HCT116 (cell line): ENCODE data around the gene DPYSL4. TPM values are rescaled to one million over a fixed set of nuclear protein-coding genes. Genes with fewer than 3 reads are reported as not detected.

ENCODE experiments used
- ATAC-seq: fragments of 200-7000 bp; cut with Tn5 transposase; 2 replicates; pipeline ENCODE4 v1.9.1; 2020; ENCODE audit warnings: mild to moderate bottlenecking, moderate library complexity
- BruUV-seq: library from RNA; stranded (reverse); fragments of 400-500 nt; replicated peaks from 2 replicates; lab custom pipeline; 2021; lab: Mats Ljungman, UMichigan
- CTCF ChIA-PET: fragments of 300-600 bp; sonication (Branson Sonifier 250); formaldehyde crosslinking; loops from one replicate; lab custom pipeline; 2021; ENCODE audit warnings: antibody characterized with exemption; lab: Charles Lee
- POLR2A ChIA-PET: fragments of 300-600, 350-600 bp; sonication (Branson Sonifier 250); formaldehyde crosslinking; loops from one replicate; lab custom pipeline; 2021; ENCODE audit warnings: antibody characterized with exemption; lab: Charles Lee
- RAD21 ChIA-PET, 2 experiments: fragments of 300-600 bp; sonication (Branson Sonifier 250); formaldehyde crosslinking; loops; one replicate each; lab custom pipeline; 2023; ENCODE audit warnings: low total read pairs in 2 of 2; ENCODE audit not compliant: uncharacterized antibody in 2 of 2, unreplicated experiment in 2 of 2, low non-redundant PET in 1 of 2; lab: Charles Lee
- DNase-seq: peaks from one replicate; pipeline ENCODE4 v3.0.0-alpha.2; 2010; ENCODE audit warnings: low read depth, low spot score
- H2AFZ ChIP-seq: fragments of 200-600 bp; shearing (Covaris generic), sonication (generic); 2 replicates; pipeline ENCODE4 v1.6.1; 2017; ENCODE audit warnings: low read depth, mixed run types, mixed read lengths, antibody characterized with exemption, low read length; ENCODE audit not compliant: poor library complexity, severe bottlenecking
- H3K27ac ChIP-seq: 2 replicates; pipeline ENCODE4 v1.5.1; 2012; ENCODE audit warnings: low read depth, low read length
- H3K27me3 ChIP-seq: fragments of 200-600 bp; sonication (generic); 2 replicates; pipeline ENCODE4 v1.6.1; 2016; ENCODE audit warnings: mixed run types, low read length, mixed read lengths; ENCODE audit not compliant: insufficient read depth
- H3K36me3 ChIP-seq, 2 experiments: fragments of 200-500 bp in 1 of 2; fragments of 200-600 bp in 1 of 2; sonication (Bioruptor generic) in 1 of 2; sonication (generic) in 1 of 2; 2 replicates each; pipeline versions ENCODE4 v1.5.1 to v1.6.1; 2014 to 2016; ENCODE audit warnings: low read length in 2 of 2, inconsistent platforms in 1 of 2, mixed read lengths in 1 of 2, mixed run types in 1 of 2; ENCODE audit not compliant: insufficient read depth in 2 of 2, control insufficient read depth in 1 of 2
- H3K4me1 ChIP-seq, 2 experiments: fragments of 200-600 bp in 1 of 2; sonication (generic) in 1 of 2; 2 replicates each; pipeline versions ENCODE4 v1.5.1 to v1.6.1; 2012 to 2017; ENCODE audit warnings: low read length in 2 of 2, inconsistent platforms in 1 of 2, mild to moderate bottlenecking in 1 of 2, mixed read lengths in 1 of 2, mixed run types in 1 of 2, moderate library complexity in 1 of 2; ENCODE audit not compliant: insufficient read depth in 2 of 2, control insufficient read depth in 1 of 2
- H3K4me2 ChIP-seq: fragments of 200-600 bp; sonication (generic); 2 replicates; pipeline ENCODE4 v1.6.1; 2017; ENCODE audit warnings: mixed run types, low read length, mixed read lengths
- H3K4me3 ChIP-seq, 2 experiments: fragments of 200-600 bp in 1 of 2; sonication (generic) in 1 of 2; replicated peaks in 1 of 2; 2 replicates each; pipeline ENCODE4 v1.5.1; 2011 to 2016; ENCODE audit warnings: low read length in 2 of 2, control low read depth in 1 of 2, low read depth in 1 of 2, mild to moderate bottlenecking in 1 of 2, mixed read lengths in 1 of 2, mixed run types in 1 of 2
- H3K79me2 ChIP-seq: fragments of 200-600 bp; sonication (generic); 2 replicates; pipeline ENCODE4 v1.6.1; 2017; ENCODE audit warnings: mild to moderate bottlenecking, mixed run types, low read length, moderate library complexity, mixed read lengths; ENCODE audit not compliant: insufficient read depth
- H3K9ac ChIP-seq: fragments of 200-600 bp; sonication (generic); 2 replicates; pipeline ENCODE4 v1.6.1; 2016; ENCODE audit warnings: low read length, mixed read lengths
- H3K9me2 ChIP-seq: fragments of 200-600 bp; sonication (generic), shearing (Covaris generic); 2 replicates; pipeline ENCODE4 v1.6.1; 2017; ENCODE audit warnings: mixed run types, mild to moderate bottlenecking, moderate library complexity; ENCODE audit not compliant: insufficient read depth
- H3K9me3 ChIP-seq, 2 experiments: fragments of 200-500 bp in 1 of 2; fragments of 200-600 bp in 1 of 2; sonication (Bioruptor generic) in 1 of 2; sonication (generic) in 1 of 2; 2 replicates each; pipeline ENCODE4 v1.6.1; 2014 to 2017; ENCODE audit warnings: low read length in 2 of 2, mixed read lengths in 2 of 2, inconsistent platforms in 1 of 2, low read depth in 1 of 2, mild to moderate bottlenecking in 1 of 2, mixed run types in 1 of 2, moderate library complexity in 1 of 2; ENCODE audit not compliant: control insufficient read depth in 1 of 2, insufficient read depth in 1 of 2
- H4K20me1 ChIP-seq: fragments of 200-600 bp; sonication (generic), shearing (Covaris generic); 2 replicates; pipeline ENCODE4 v1.6.1; 2017; ENCODE audit warnings: mixed run types, mild to moderate bottlenecking, moderate library complexity; ENCODE audit not compliant: insufficient read depth
- CEBPB ChIP-seq: IDR thresholded peaks from 2 replicates; pipeline ENCODE4 v1.6.1; 2012; ENCODE audit warnings: low read depth
- ELF1 ChIP-seq: IDR thresholded peaks from 2 replicates; pipeline ENCODE4 v1.6.1; 2012; ENCODE audit warnings: low read depth, borderline replicate concordance
- EZH2 ChIP-seq: fragments of 200-600 bp; sonication (generic); IDR thresholded peaks from 2 replicates; pipeline ENCODE4 v1.6.1; 2017; ENCODE audit warnings: antibody characterized with exemption, mixed run types
- EZH2phosphoT487 ChIP-seq: fragments of 200-600 bp; IDR thresholded peaks from 2 replicates; pipeline ENCODE4 v1.6.1; 2018; ENCODE audit warnings: antibody characterized with exemption, borderline replicate concordance
- FOSL1 ChIP-seq: IDR thresholded peaks from 2 replicates; pipeline ENCODE4 v1.6.1; 2012; ENCODE audit warnings: low read depth
- JUND ChIP-seq: IDR thresholded peaks from 2 replicates; pipeline ENCODE4 v1.6.1; 2012
- POLR2AphosphoS5 ChIP-seq: IDR thresholded peaks from 2 replicates; pipeline ENCODE4 v1.6.1; 2011; ENCODE audit warnings: mild to moderate bottlenecking, low read depth, low read length, moderate library complexity
- RAD21 ChIP-seq: IDR thresholded peaks from 2 replicates; pipeline ENCODE4 v1.6.1; 2012; ENCODE audit warnings: low read depth, mild to moderate bottlenecking
- SRF ChIP-seq: IDR thresholded peaks from 2 replicates; pipeline ENCODE4 v1.6.1; 2012; ENCODE audit warnings: low read depth
- ZFX ChIP-seq: fragments of 450-650 bp; IDR thresholded peaks from 2 replicates; pipeline ENCODE4 v1.6.1; 2017
- intact Hi-C: fragments of 100-400 bp; cut with micrococcal nuclease; formaldehyde crosslinking; loops from 2 replicates; pipeline ENCODE4 v1.10.0; 2022
- total RNA-seq: library from RNA; stranded (reverse); gene quantifications from one replicate; pipeline ENCODE4 v1.2.1, GENCODE V29; 2021; ENCODE audit not compliant: unreplicated experiment
- TF ChIP-seq, protein P1 (sequence below): IDR thresholded peaks from 2 replicates; pipeline ENCODE4 v1.6.1; 2011; ENCODE audit warnings: mild to moderate bottlenecking, low read length, moderate library complexity; ENCODE audit not compliant: insufficient replicate concordance; ENCODE audit errors: extremely low read depth
- TF ChIP-seq, protein P2 (sequence below): IDR thresholded peaks from 2 replicates; pipeline ENCODE4 v1.6.1; 2012; ENCODE audit warnings: low read depth

Gene DPYSL4
- total RNA-seq, 1 experiment from 2014 or later = 5.4 TPM

DNA sequence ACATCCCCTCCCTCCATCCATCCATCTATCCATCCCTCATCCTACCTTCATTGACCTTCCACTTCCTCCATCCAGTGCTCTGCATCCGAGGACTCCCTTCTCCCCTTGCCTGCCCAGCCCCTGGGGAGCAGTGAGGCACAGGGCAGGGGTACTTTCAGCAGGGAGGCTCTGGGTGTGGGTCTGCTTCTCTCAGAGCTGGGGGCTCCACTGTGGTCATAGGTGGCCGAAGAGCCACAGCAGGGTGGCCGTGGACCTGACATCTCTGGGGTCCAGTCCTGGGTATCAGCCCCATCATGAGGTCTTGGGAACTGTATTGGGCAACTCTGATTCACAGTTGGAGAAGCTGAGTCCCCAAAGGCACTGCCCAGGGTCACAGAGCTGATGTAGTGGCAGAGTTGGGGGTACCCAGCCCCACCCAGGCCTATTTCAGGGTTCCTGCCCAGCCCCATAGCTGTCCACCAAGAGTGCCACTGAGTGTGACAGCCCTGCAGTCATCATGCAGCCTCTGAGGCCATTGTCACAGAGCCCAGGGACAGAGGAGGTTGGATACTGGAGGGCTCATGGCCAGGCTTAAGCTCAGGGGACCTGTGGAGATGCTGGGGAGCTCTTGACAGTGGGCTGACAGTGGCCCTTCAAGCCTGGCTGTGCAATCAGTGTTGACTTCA lies 35.3 kb upstream of the DPYSL4 start:
- Histone ChIP-seq H3K9me2 (no peaks in the 10 kb centered on the region), H4K20me1 (no peaks in the 10 kb centered on the region), H3K4me3 (no peak overlapping the region), H3K4me2 (no peak overlapping the region), H3K27ac (no peak overlapping the region)
- RAD21 ChIA-PET = no interaction called here
- no peak for TF ChIP-seq EZH2phosphoT487
- TF ChIP-seq FOSL1 = no peak
- no peak for TF ChIP-seq CEBPB
- no peak for TF ChIP-seq ZFX
- TF ChIP-seq RAD21 = no peak
- no peak for TF ChIP-seq ELF1
- TF ChIP-seq, protein P1, sequence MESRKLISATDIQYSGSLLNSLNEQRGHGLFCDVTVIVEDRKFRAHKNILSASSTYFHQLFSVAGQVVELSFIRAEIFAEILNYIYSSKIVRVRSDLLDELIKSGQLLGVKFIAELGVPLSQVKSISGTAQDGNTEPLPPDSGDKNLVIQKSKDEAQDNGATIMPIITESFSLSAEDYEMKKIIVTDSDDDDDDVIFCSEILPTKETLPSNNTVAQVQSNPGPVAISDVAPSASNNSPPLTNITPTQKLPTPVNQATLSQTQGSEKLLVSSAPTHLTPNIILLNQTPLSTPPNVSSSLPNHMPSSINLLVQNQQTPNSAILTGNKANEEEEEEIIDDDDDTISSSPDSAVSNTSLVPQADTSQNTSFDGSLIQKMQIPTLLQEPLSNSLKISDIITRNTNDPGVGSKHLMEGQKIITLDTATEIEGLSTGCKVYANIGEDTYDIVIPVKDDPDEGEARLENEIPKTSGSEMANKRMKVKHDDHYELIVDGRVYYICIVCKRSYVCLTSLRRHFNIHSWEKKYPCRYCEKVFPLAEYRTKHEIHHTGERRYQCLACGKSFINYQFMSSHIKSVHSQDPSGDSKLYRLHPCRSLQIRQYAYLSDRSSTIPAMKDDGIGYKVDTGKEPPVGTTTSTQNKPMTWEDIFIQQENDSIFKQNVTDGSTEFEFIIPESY = no peak
- TF ChIP-seq, protein P2, sequence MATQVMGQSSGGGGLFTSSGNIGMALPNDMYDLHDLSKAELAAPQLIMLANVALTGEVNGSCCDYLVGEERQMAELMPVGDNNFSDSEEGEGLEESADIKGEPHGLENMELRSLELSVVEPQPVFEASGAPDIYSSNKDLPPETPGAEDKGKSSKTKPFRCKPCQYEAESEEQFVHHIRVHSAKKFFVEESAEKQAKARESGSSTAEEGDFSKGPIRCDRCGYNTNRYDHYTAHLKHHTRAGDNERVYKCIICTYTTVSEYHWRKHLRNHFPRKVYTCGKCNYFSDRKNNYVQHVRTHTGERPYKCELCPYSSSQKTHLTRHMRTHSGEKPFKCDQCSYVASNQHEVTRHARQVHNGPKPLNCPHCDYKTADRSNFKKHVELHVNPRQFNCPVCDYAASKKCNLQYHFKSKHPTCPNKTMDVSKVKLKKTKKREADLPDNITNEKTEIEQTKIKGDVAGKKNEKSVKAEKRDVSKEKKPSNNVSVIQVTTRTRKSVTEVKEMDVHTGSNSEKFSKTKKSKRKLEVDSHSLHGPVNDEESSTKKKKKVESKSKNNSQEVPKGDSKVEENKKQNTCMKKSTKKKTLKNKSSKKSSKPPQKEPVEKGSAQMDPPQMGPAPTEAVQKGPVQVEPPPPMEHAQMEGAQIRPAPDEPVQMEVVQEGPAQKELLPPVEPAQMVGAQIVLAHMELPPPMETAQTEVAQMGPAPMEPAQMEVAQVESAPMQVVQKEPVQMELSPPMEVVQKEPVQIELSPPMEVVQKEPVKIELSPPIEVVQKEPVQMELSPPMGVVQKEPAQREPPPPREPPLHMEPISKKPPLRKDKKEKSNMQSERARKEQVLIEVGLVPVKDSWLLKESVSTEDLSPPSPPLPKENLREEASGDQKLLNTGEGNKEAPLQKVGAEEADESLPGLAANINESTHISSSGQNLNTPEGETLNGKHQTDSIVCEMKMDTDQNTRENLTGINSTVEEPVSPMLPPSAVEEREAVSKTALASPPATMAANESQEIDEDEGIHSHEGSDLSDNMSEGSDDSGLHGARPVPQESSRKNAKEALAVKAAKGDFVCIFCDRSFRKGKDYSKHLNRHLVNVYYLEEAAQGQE = no peak
- TF ChIP-seq SRF = no peak
- no peak for TF ChIP-seq EZH2
- no peak for TF ChIP-seq JUND
- no peak for TF ChIP-seq POLR2AphosphoS5
- TF ChIP-seq, all 23 proteins: peak for 0
- ChIA-PET POLR2A (no interaction called here), CTCF (interaction anchor here (1.0 kb wide), 1 partner anchor 129 kb away, joined by 3 read pairs; no protein-coding TSS in a partner anchor)
- no TSS peak for BruUV-seq
- H3K9ac ChIP-seq = no peak overlapping the region
- intact Hi-C loops = no loop called here
- no peaks in the 10 kb centered on the region for H3K4me1 ChIP-seq
- H2AFZ ChIP-seq = no peak overlapping the region
- no peaks in the 10 kb centered on the region for H3K9me3 ChIP-seq
- no peaks in the 10 kb centered on the region for H3K79me2 ChIP-seq
- DNase-seq (no peak), ATAC-seq (no peak)
- no peaks in the 10 kb centered on the region for H3K36me3 ChIP-seq
- no peaks in the 10 kb centered on the region for H3K27me3 ChIP-seq
